ENCODE measurements around the gene SRP68. TPM values are rescaled to one million over a fixed set of nuclear protein-coding genes. Genes with fewer than 3 reads are reported as not detected.

Gene SRP68
- total RNA-seq, 1 experiment from 2014 or later: 106 TPM

DNA sequence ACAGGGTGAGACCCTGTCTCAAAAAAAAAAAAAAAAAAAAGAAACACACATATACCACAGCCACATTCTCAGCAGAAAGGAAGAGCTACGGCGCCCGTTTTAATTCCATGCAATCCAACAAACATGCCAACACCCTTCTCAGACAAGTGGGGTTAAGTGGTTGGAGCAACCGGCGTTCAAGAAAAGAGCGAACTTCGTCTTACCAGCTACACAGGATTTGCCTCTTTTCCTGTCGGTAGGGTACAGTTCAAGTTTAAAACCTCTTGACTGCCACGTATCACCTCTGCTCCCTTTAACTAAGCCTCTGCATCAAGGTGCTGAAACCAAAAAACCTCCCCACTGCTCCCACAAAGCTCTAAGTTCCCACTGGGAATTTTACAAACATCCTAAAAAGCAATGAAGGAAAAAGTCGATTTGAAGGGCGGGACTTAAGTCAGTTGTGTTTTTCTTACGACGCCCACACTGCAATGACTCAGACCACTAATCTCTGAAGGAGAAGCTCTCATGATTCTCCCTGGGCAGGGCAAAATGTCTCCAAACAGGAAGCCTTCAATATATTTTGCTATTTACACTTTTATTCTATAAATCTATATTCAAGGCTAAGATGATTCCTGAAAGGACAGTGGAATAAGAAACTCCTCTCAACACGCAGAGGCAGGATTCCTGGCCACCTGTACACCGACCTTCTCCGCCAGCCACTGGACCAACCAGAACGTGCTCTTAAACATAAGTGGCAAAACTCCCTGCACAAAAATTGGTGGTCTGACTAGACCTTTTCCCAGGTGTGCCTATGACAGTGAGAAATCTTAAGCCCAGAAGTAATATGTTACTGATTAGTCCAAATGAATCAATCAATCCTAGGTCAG, 18.8 kb downstream of the SRP68 start:
- TF ChIP-seq, protein P1, sequence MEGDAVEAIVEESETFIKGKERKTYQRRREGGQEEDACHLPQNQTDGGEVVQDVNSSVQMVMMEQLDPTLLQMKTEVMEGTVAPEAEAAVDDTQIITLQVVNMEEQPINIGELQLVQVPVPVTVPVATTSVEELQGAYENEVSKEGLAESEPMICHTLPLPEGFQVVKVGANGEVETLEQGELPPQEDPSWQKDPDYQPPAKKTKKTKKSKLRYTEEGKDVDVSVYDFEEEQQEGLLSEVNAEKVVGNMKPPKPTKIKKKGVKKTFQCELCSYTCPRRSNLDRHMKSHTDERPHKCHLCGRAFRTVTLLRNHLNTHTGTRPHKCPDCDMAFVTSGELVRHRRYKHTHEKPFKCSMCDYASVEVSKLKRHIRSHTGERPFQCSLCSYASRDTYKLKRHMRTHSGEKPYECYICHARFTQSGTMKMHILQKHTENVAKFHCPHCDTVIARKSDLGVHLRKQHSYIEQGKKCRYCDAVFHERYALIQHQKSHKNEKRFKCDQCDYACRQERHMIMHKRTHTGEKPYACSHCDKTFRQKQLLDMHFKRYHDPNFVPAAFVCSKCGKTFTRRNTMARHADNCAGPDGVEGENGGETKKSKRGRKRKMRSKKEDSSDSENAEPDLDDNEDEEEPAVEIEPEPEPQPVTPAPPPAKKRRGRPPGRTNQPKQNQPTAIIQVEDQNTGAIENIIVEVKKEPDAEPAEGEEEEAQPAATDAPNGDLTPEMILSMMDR (IDR thresholded peaks at IDR 0.05; ENCODE audit: unreplicated experiment): no peak
- no peak overlapping the region for H3K27ac Mint-ChIP-seq (ENCODE audit: low read depth, unreplicated experiment)
- peak; percentile 70 for DNase-seq (ENCODE audit: unreplicated experiment)
- POLR2A ChIA-PET: interaction anchor here (1.3 to 1.6 kb wide), 2 partner anchors 16 to 18 kb away, joined by 3 to 8 read pairs; partner anchors contain the start of gene SRP68
- no TSS peak for BruUV-seq (replicated peaks)
- H3K9me3 Mint-ChIP-seq (ENCODE audit: unreplicated experiment): peaks cover 5% of the 10 kb centered on the region
- no peak overlapping the region for H3K4me3 Mint-ChIP-seq (ENCODE audit: unreplicated experiment)
- peaks cover 13% of the 10 kb centered on the region for H3K4me1 Mint-ChIP-seq (ENCODE audit: insufficient read depth, unreplicated experiment)
- intact Hi-C loops (cut with micrococcal nuclease): no loop called here
- no peaks in the 10 kb centered on the region for H3K27me3 Mint-ChIP-seq (ENCODE audit: insufficient read depth, unreplicated experiment)
- CTCF ChIA-PET: interaction anchor here (1.8 kb wide), 1 partner anchor 40 kb away, joined by 6 read pairs; no protein-coding TSS in a partner anchor
- H3K36me3 Mint-ChIP-seq (ENCODE audit: insufficient read depth, unreplicated experiment): peaks cover 93% of the 10 kb centered on the region

DNA sequence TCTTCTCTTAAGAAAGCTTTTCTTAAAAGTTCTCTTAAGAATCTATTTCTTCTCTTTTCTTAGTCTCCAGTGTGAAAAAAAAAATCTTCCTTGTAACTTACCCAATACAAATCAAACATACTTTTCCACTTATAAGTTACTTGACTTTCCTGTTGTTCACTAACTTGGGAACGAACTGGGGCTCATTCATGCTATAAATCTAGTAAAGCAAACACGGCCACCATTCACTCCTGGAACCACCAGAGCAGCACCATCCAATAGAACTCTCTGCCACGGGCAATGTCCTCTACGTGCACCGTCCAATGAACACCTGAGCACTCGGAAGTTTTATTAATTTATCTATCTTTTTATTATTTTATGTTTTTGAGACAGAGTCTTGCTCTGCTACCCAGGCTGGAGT, 20.8 kb downstream of the SRP68 start:
- DNase-seq (ENCODE audit: unreplicated experiment): no peak
- Mint-ChIP-seq H3K27me3 (ENCODE audit: insufficient read depth, unreplicated experiment) (no peaks in the 10 kb centered on the region), H3K4me3 (ENCODE audit: unreplicated experiment) (no peak overlapping the region), H3K4me1 (ENCODE audit: insufficient read depth, unreplicated experiment) (peaks cover 13% of the 10 kb centered on the region), H3K36me3 (ENCODE audit: insufficient read depth, unreplicated experiment) (peaks cover 86% of the 10 kb centered on the region), H3K27ac (ENCODE audit: low read depth, unreplicated experiment) (peak overlapping the region; percentile 31), H3K9me3 (ENCODE audit: unreplicated experiment) (peaks cover 5% of the 10 kb centered on the region)
- TF ChIP-seq, protein P1 (IDR thresholded peaks at IDR 0.05; ENCODE audit: unreplicated experiment): no peak
- ChIA-PET CTCF (interaction anchor here (1.0 to 1.4 kb wide), 2 partner anchors 15 to 38 kb away, joined by 4 to 6 read pairs; no protein-coding TSS in a partner anchor), POLR2A (interaction anchor here (0.6 to 0.9 kb wide), 2 partner anchors 12 to 28 kb away, joined by 3 to 5 read pairs; no protein-coding TSS in a partner anchor)
- no TSS peak for BruUV-seq (replicated peaks)
- intact Hi-C loops (cut with micrococcal nuclease): no loop called here

DNA sequence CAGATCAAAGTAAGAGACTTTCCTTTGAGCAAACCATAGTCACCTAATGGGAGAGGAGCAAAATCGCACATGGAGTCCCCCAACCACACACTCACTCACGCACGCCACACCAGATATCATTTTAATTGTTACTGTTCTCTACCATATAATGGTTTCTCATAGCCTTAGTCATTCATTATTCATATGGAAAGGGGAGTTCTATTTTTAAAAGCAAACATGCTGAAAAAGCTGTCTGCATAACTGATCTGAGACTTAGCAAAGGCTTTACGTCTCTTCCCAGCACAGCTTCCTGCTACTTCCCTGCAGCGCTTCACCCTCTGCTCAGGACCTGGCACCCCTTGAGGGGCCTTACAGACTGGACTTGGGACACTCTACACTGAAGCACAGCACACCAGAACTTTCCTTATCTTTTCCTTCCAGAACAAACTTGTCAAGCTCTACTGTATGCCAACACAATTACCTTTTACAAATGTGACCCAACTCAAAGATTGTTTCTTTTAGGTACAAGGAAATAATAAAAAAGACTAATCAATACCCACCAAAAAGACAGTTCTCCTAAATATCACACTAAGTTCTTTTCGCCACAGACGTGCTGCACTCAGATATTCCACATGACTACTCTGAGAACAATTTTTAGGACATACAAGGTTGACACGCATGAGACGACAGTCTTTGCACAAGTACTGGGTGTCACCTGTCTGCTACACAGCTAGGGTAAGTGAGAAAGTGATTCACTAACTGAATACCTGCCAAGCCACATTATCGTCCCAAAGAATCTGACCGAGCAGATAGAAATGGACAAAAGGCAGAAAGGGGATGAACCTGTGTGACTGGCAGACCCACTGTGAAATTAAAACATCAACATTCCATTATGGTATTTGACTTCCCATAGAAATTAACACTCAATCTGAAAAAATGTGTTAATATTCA, 21.5 kb downstream of the SRP68 start:
- peaks cover 13% of the 10 kb centered on the region for H3K4me1 Mint-ChIP-seq (ENCODE audit: insufficient read depth, unreplicated experiment)
- POLR2A ChIA-PET: interaction anchor here (0.6 to 0.9 kb wide), 2 partner anchors 29 to 63 kb away, joined by 3 to 4 read pairs; no protein-coding TSS in a partner anchor
- DNase-seq (ENCODE audit: unreplicated experiment): no peak
- CTCF ChIA-PET: interaction anchor here (0.6 to 1.4 kb wide), 3 partner anchors 16 to 303 kb away, joined by 4 to 6 read pairs (median 4); no protein-coding TSS in a partner anchor
- H3K9me3 Mint-ChIP-seq (ENCODE audit: unreplicated experiment): peaks cover 5% of the 10 kb centered on the region
- TF ChIP-seq, protein P1 (IDR thresholded peaks at IDR 0.05; ENCODE audit: unreplicated experiment): no peak
- BruUV-seq (replicated peaks): no TSS peak
- no peaks in the 10 kb centered on the region for H3K27me3 Mint-ChIP-seq (ENCODE audit: insufficient read depth, unreplicated experiment)
- peaks cover 86% of the 10 kb centered on the region for H3K36me3 Mint-ChIP-seq (ENCODE audit: insufficient read depth, unreplicated experiment)
- no peak overlapping the region for H3K4me3 Mint-ChIP-seq (ENCODE audit: unreplicated experiment)
- intact Hi-C loops (cut with micrococcal nuclease): no loop called here
- peak overlapping the region; percentile 31 for H3K27ac Mint-ChIP-seq (ENCODE audit: low read depth, unreplicated experiment)
